K562 (cell line): ENCODE data around the gene SND1. TPM values are rescaled to one million over a fixed set of nuclear protein-coding genes. Genes with fewer than 3 reads are reported as not detected.

ENCODE experiments used
- GABPB2 ChIP-seq: fragments of 250-450 bp; sonication (Bioruptor Pico); conservative IDR thresholded peaks from 2 replicates; pipeline ENCODE4 v1.5.1; 2021; ENCODE audit warnings: mild to moderate bottlenecking
- HMG20A ChIP-seq: fragments of 450-650 bp; formaldehyde crosslinking; conservative IDR thresholded peaks from 2 replicates; pipeline ENCODE4 v1.4.0; 2020; ENCODE audit warnings: mild to moderate bottlenecking, mixed read lengths
- KLF13 ChIP-seq: fragments of 450-650 bp; IDR thresholded peaks from 2 replicates; pipeline ENCODE4 v1.6.1; 2016; ENCODE audit warnings: missing genetic modification characterization, low read depth, mild to moderate bottlenecking, missing compliant biosample characterization, moderate library complexity, borderline replicate concordance
- MEF2D ChIP-seq: conservative IDR thresholded peaks from 2 replicates; pipeline ENCODE4 v1.6.1; 2016; ENCODE audit warnings: low read depth, missing genetic modification characterization, missing compliant biosample characterization
- NELFE ChIP-seq: IDR thresholded peaks from 2 replicates; pipeline ENCODE4 v1.6.1; 2011; ENCODE audit warnings: mild to moderate bottlenecking; ENCODE audit not compliant: insufficient read depth, insufficient read length
- NEUROD1 ChIP-seq: fragments of 150-350 bp; IDR thresholded peaks from 2 replicates; pipeline ENCODE4 v1.6.1; 2014; ENCODE audit warnings: borderline replicate concordance, low read length, low read depth; ENCODE audit not compliant: partially characterized antibody
- NFE2 ChIP-seq: IDR thresholded peaks from 2 replicates; pipeline ENCODE4 v1.6.1; 2014; ENCODE audit warnings: antibody characterized with exemption, low read depth
- NFIC ChIP-seq: fragments of 450-650 bp; IDR thresholded peaks from 2 replicates; pipeline ENCODE4 v1.6.1; 2017; ENCODE audit warnings: mild to moderate bottlenecking, inconsistent platforms
- NUFIP1 ChIP-seq: fragments of 450-650 bp; IDR thresholded peaks from 2 replicates; pipeline ENCODE4 v1.6.1; 2018; ENCODE audit not compliant: partially characterized antibody
- SAFB2 ChIP-seq: fragments of 200-400 bp; formaldehyde crosslinking; IDR thresholded peaks from 2 replicates; pipeline ENCODE4 v1.6.1; 2018; ENCODE audit warnings: borderline replicate concordance, low read length, low read depth, moderate library complexity; ENCODE audit not compliant: severe bottlenecking
- SRF ChIP-seq, 2 experiments: fragments of 250-450, 450-650 bp in 1 of 2; sonication (Bioruptor Pico) in 1 of 2; sonication (generic) in 1 of 2; formaldehyde crosslinking; IDR thresholded peaks; 2 replicates each; pipeline versions ENCODE4 v1.5.0 to v1.5.1; 2020 to 2022; ENCODE audit warnings: mild to moderate bottlenecking in 1 of 2, missing genetic modification reagents in 1 of 2
- ZNF232 ChIP-seq: sonication (generic); formaldehyde crosslinking; IDR thresholded peaks from 2 replicates; pipeline ENCODE4 v1.8.0; 2022; ENCODE audit warnings: mild to moderate bottlenecking, missing genetic modification reagents
- ZSCAN29 ChIP-seq: fragments of 450-650 bp; IDR thresholded peaks from 2 replicates; pipeline ENCODE4 v1.6.1; 2017
- polyA plus RNA-seq, 8 experiments: library from polyadenylated mRNA; depleted of rRNA in 4 of 8; stranded (reverse) in 5 of 8; unstranded in 3 of 8; fragments of >200 nt; fragmentation: Nextera tagmentation in 2 of 8; fragmentation: Illumina TruSeq in 1 of 8; extraction: Ambion mirVana in 2 of 8; extraction: Trizol in 1 of 8; gene quantifications; 2 replicates each; pipeline versions ENCODE4 v1.2.1 to v1.2.3, GENCODE V29; 2011 to 2014; ENCODE audit warnings: inconsistent platforms in 1 of 8, missing spikeins in 1 of 8
- total RNA-seq, 7 experiments: library from RNA; depleted of rRNA in 6 of 7; stranded (reverse); fragments of >200 nt in 6 of 7; fragmentation: Illumina TruSeq in 2 of 7; extraction: Trizol in 2 of 7; gene quantifications; 2 replicates each; pipeline versions ENCODE4 v1.2.1 to v1.2.3, GENCODE V29; 2011 to 2021; ENCODE audit warnings: low replicate concordance in 1 of 7
- TF ChIP-seq, protein P1 (sequence below): sonication (generic); formaldehyde crosslinking; IDR thresholded peaks from 2 replicates; pipeline ENCODE4 v1.9.0; 2022; ENCODE audit warnings: mild to moderate bottlenecking, missing genetic modification reagents
- TF ChIP-seq, protein P2 (sequence below), 3 experiments: fragments of 200-800 bp in 1 of 3; fragments of 250-450 bp in 1 of 3; fragments of 450-650 bp in 1 of 3; sonication (Bioruptor Pico) in 1 of 3; sonication (Bioruptor generic) in 1 of 3; formaldehyde crosslinking in 1 of 3; IDR thresholded peaks; 2 replicates each; pipeline versions ENCODE4 v1.6.1 to v1.8.0; 2016 to 2022; ENCODE audit warnings: mild to moderate bottlenecking in 2 of 3, missing genetic modification characterization in 2 of 3, missing compliant biosample characterization in 1 of 3, moderate library complexity in 1 of 3

The SND1 gene
- total and polyA plus RNA-seq, 9 of the 15 experiments (the other 6 are each of a cell fraction or from before 2014, with no cell fraction given): 46.5 to 307 (median 191) TPM

DNA sequence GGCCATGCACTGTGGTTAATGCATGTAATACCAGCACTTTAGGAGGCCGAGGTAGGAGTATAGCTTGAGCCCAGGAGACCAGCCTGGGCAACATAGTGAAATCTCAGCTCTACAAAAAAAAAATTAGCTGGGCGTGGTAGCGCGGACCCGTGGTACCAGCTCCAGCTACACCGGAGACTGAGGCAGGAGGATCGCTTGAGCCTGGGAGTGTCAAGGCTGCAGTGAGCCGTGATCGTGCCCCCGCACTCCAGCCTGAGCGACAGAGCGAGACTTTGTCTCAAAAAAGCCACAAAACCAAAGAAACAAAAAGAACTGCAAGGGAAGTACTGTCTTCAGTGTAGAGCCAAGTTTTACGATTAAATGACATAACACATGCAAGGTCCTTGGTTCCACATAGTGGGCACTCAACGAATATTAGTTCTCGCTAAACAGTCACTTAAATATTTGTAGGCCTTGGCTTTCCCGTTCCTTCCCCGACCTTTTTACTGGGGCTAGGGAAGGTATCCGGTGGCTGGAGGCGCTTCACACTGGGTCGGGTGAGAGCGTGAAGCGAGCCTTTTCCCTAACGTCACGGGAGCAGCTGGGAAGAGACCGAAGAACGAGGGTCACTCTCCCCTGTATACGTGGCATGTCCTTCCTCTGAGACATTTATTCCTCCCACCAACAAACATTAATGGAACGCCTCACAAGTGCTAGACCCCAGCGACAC, 993 bp upstream of the SND1 start (continued):
- no peak for TF ChIP-seq SRF (CRISPR knock-in tag; IDR thresholded peaks at IDR 0.05)
- no peak for TF ChIP-seq HMG20A (CRISPR knock-in tag)
- peak; percentile 66; the same call in 1 of the 2 replicates for TF ChIP-seq ZNF232 (CRISPR knock-in tag)
- no peak for TF ChIP-seq NFIC
- 0 out of 2 replicates have a peak, but pooled peaks have one; percentile 45 for TF ChIP-seq ZSCAN29
- no peak for TF ChIP-seq NEUROD1
- TF ChIP-seq GABPB2 (CRISPR knock-in tag): no peak
- TF ChIP-seq KLF13 (tag): no peak
- TF ChIP-seq, protein P1, sequence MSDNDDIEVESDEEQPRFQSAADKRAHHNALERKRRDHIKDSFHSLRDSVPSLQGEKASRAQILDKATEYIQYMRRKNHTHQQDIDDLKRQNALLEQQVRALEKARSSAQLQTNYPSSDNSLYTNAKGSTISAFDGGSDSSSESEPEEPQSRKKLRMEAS (CRISPR knock-in tag): no peak
- TF ChIP-seq, protein P2, sequence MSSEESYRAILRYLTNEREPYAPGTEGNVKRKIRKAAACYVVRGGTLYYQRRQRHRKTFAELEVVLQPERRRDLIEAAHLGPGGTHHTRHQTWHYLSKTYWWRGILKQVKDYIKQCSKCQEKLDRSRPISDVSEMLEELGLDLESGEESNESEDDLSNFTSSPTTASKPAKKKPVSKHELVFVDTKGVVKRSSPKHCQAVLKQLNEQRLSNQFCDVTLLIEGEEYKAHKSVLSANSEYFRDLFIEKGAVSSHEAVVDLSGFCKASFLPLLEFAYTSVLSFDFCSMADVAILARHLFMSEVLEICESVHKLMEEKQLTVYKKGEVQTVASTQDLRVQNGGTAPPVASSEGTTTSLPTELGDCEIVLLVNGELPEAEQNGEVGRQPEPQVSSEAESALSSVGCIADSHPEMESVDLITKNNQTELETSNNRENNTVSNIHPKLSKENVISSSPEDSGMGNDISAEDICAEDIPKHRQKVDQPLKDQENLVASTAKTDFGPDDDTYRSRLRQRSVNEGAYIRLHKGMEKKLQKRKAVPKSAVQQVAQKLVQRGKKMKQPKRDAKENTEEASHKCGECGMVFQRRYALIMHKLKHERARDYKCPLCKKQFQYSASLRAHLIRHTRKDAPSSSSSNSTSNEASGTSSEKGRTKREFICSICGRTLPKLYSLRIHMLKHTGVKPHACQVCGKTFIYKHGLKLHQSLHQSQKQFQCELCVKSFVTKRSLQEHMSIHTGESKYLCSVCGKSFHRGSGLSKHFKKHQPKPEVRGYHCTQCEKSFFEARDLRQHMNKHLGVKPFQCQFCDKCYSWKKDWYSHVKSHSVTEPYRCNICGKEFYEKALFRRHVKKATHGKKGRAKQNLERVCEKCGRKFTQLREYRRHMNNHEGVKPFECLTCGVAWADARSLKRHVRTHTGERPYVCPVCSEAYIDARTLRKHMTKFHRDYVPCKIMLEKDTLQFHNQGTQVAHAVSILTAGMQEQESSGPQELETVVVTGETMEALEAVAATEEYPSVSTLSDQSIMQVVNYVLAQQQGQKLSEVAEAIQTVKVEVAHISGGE (CRISPR knock-in tag; IDR thresholded peaks at IDR 0.05): no peak
- TF ChIP-seq SAFB2: no peak
- TF ChIP-seq NELFE: no peak
- no peak for TF ChIP-seq NFE2
- no peak for TF ChIP-seq NUFIP1
- TF ChIP-seq MEF2D (tag): no peak
